Measurements from ENCODE around the gene KRTAP5-3.

KRTAP5-3 gene

DNA sequence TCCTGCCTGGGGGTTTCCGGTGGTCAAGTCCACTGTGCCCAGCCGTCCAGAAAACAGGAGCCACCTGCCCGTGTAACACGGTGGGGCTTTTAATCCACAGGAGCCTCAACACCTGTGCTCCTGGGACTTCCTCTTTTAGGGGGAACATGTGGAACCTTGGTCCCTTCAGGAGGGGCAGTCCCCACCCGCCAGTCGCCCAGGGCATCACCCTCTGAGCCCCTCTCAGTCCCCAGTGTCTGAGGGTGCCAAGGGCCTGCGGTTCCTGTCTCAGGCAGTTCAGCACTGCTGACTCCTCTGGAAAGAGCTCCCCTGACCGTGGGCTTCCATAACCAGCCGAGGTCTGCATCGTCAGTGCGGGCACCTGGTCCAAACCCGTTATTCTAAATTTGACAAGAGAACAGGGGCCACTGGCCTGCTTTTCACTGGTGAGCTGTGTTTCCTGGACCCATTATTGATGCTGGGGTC is 37.1 kb upstream of the KRTAP5-3 start:
- TF ChIP-seq, protein P1, sequence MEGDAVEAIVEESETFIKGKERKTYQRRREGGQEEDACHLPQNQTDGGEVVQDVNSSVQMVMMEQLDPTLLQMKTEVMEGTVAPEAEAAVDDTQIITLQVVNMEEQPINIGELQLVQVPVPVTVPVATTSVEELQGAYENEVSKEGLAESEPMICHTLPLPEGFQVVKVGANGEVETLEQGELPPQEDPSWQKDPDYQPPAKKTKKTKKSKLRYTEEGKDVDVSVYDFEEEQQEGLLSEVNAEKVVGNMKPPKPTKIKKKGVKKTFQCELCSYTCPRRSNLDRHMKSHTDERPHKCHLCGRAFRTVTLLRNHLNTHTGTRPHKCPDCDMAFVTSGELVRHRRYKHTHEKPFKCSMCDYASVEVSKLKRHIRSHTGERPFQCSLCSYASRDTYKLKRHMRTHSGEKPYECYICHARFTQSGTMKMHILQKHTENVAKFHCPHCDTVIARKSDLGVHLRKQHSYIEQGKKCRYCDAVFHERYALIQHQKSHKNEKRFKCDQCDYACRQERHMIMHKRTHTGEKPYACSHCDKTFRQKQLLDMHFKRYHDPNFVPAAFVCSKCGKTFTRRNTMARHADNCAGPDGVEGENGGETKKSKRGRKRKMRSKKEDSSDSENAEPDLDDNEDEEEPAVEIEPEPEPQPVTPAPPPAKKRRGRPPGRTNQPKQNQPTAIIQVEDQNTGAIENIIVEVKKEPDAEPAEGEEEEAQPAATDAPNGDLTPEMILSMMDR (IDR thresholded peaks at IDR 0.05) = no peak

DNA sequence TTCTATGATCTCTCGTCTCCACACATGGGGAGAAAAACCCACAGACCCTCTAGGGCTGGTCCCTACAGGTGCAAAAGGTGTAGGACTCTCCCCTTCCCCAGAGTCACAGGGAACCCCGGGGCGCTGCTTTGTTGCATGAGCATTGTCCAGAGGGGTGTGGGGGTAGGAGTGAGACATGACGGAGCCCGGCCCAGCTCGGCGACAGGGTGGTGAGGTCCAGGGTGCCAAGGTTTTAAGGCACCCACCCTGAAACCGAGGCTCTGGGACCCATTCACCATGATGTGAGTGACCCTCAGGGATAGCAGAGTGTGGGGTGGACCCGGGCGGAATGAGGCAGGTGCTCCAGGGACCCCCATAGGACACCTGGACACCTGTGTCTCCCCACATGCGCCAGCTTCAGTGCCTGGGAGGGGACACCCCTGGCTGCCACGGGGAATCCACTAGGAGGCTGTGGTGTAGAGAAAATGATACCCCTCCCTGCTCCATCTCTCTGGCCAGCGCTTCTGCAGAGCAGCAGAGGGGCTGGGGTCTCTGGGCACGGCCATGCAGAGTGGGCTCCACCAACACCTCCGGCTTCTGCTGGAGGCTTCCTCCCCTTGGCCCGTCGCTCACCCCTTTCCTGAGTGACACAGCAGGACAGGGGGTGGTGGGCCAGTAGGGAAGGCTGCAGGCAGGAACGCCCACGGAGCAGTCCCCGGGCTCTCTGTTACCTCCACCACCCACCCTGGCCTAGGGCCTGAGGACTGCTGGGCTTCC is 36.5 kb upstream of the KRTAP5-3 start:
- Histone ChIP-seq H3K4me1 (ENCODE audit: control insufficient read depth in 1 of 2, insufficient read depth in 1 of 2, low read depth in 1 of 2, low read length in 1 of 2) (no peaks in the 10 kb centered on the region), H3K27me3 (peaks cover 27% of the 10 kb centered on the region), H3K4me3 (ENCODE audit: low read depth in 1 of 2, low read length in 1 of 2) (no peak overlapping the region), H3K9me3 (no peaks in the 10 kb centered on the region), H3K27ac (no peak overlapping the region), H3K36me3 (no peaks in the 10 kb centered on the region)
- TF ChIP-seq, protein P1 (IDR thresholded peaks at IDR 0.05) = no peak

More for the DNA sequence above, 37.1 kb upstream of the KRTAP5-3 start:
- H3K27me3 ChIP-seq = peaks cover 21% of the 10 kb centered on the region
- no peaks in the 10 kb centered on the region for H3K36me3 ChIP-seq
- H3K9me3 ChIP-seq = no peaks in the 10 kb centered on the region
- no peak overlapping the region for H3K4me3 ChIP-seq (ENCODE audit: low read depth in 1 of 2, low read length in 1 of 2)
- H3K4me1 ChIP-seq (ENCODE audit: control insufficient read depth in 1 of 2, insufficient read depth in 1 of 2, low read depth in 1 of 2, low read length in 1 of 2) = no peaks in the 10 kb centered on the region
- no peak overlapping the region for H3K27ac ChIP-seq

DNA sequence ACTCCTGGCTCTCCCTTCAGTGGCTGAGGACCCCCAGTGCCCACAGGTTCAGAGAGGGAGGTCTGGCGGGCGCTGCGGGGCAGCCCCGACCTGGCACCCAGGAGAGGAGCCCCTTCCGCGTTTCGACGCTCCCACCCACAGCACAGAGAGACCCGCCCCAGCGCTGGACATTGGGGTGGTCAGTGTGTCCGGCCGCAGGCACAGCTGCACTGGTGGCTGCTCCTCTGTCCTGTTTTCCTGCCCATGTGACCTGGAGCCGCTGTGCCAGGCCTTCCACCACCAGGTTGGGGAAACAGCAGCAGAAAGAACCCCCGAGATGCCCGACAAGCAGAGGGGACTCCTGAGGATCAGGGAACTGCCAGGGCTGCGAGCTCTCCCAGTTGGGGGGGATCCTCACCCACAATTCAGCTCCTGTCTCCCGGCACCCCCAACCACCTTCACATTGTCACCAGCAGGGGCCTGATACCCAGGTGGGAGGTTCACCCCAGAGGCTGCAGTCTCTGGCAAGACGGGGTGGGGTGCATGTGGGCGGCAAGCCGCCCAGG is 35.0 kb upstream of the KRTAP5-3 start:
- no peak overlapping the region for H3K4me3 ChIP-seq (ENCODE audit: low read depth in 1 of 2, low read length in 1 of 2)
- H3K4me1 ChIP-seq (ENCODE audit: control insufficient read depth in 1 of 2, insufficient read depth in 1 of 2, low read depth in 1 of 2, low read length in 1 of 2) = no peaks in the 10 kb centered on the region
- no peak overlapping the region for H3K27ac ChIP-seq
- H3K36me3 ChIP-seq = no peaks in the 10 kb centered on the region
- TF ChIP-seq, protein P1 (IDR thresholded peaks at IDR 0.05) = no peak
- peaks cover 41% of the 10 kb centered on the region for H3K27me3 ChIP-seq
- H3K9me3 ChIP-seq = no peaks in the 10 kb centered on the region

DNA sequence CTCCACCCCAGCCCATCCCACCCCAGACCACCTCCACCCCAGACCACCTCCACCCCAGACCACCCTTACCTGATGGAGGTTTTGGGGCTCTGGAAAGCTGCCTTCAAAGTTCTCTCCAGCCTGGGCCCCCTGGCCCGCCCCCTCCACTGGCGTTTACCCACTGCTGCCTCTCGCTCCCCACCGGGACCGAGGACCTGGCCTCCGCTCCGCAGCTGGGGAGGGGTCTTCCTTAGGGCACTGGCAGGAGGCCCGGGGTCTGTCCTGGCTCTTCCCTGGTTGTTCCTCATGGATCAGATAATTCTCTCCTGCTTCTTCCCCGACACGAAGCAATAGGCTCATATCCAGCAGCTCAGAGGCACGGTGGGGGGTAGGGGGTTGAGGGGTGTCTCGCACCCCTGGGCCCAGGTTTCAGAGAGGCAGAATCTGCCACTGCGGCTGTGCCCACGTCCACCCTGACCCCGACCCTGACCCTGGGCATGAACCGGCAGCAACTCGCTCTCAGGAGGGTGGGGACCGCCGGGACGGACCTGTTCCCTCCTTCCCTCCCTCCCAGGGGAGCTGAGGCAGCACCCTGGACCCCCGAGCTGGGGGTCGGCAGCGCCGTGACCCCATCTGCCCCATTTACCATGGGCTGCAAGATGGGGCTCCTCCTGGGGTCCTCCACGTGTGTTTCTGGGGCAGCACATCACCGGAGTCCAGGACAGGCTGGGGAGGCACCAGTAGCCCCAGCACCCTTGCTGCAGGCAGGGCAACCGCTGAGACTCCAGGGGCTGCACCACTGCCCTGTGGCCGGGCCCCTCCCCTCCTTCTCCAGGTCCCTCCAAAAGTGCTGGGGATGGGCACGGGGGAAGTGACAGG is 34.3 kb upstream of the KRTAP5-3 start:
- Histone ChIP-seq H3K9me3 (no peaks in the 10 kb centered on the region), H3K27ac (no peak overlapping the region), H3K4me3 (ENCODE audit: low read depth in 1 of 2, low read length in 1 of 2) (no peak overlapping the region), H3K36me3 (no peaks in the 10 kb centered on the region), H3K27me3 (peaks cover 45% of the 10 kb centered on the region), H3K4me1 (ENCODE audit: control insufficient read depth in 1 of 2, insufficient read depth in 1 of 2, low read depth in 1 of 2, low read length in 1 of 2) (no peaks in the 10 kb centered on the region)
- TF ChIP-seq, protein P1 (IDR thresholded peaks at IDR 0.05) = no peak

DNA sequence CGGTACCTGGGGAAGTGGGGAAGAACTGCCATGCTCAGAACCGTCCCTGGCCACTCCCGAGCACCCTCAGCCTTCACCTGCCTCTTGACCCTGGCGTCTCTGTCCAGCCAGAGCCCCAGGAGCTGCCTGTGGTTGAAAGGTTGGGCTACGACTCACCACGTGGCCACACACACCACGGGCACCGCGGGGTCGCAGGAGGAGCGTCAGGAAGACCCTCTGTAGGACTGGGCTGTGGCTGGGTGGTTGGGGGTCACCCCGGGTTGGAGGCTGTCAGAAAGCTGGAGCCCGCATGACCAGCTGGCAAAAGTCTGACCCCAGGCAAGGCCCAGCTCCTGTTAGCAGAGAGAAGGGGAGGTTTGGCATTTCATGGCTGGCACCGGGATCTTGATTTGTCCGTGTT is 32.8 kb upstream of the KRTAP5-3 start:
- Histone ChIP-seq H3K27me3 (peaks cover 45% of the 10 kb centered on the region), H3K4me3 (ENCODE audit: low read depth in 1 of 2, low read length in 1 of 2) (no peak overlapping the region), H3K4me1 (ENCODE audit: control insufficient read depth in 1 of 2, insufficient read depth in 1 of 2, low read depth in 1 of 2, low read length in 1 of 2) (no peaks in the 10 kb centered on the region), H3K27ac (no peak overlapping the region), H3K36me3 (no peaks in the 10 kb centered on the region), H3K9me3 (no peaks in the 10 kb centered on the region)
- TF ChIP-seq, protein P1 (IDR thresholded peaks at IDR 0.05) = no peak
